Stomach smooth muscle (tissue), 2 donors: ENCODE measurements around the gene PHOSPHO1.

Source experiments
- H3K27ac ChIP-seq: one replicate; pipeline ENCODE4 v1.7.0; 2013; ENCODE audit warnings: mild to moderate bottlenecking, low read length, inconsistent platforms
- H3K27me3 ChIP-seq, 2 donors: one replicate each; pipeline ENCODE4 v1.7.0; 2013; ENCODE audit warnings: low read length in 2 of 2; ENCODE audit not compliant: insufficient read depth in 2 of 2, control insufficient read depth in 1 of 2
- H3K36me3 ChIP-seq, 2 donors: one replicate each; pipeline ENCODE4 v1.7.0; 2013; ENCODE audit warnings: low read length in 2 of 2; ENCODE audit not compliant: control insufficient read depth in 2 of 2, insufficient read depth in 2 of 2
- H3K4me1 ChIP-seq: one replicate; pipeline ENCODE4 v1.7.0; 2013; ENCODE audit warnings: low read length; ENCODE audit not compliant: control insufficient read depth, insufficient read depth
- H3K4me3 ChIP-seq, 2 donors: one replicate each; pipeline ENCODE4 v1.7.0; 2013; ENCODE audit warnings: low read length in 2 of 2
- H3K9ac ChIP-seq, 2 donors: one replicate each; pipeline ENCODE4 v1.7.0; 2013; ENCODE audit warnings: low read length in 2 of 2, mild to moderate bottlenecking in 1 of 2
- H3K9me3 ChIP-seq, 2 donors: one replicate each; pipeline ENCODE4 v1.7.0; 2013; ENCODE audit warnings: low read length in 2 of 2; ENCODE audit not compliant: control insufficient read depth in 2 of 2
- donor health status: healthy.
- donor health status: Pancreatic carcinoma.

Gene PHOSPHO1

GRCh38 chr17:49204516-49204915 lies 26.1 kb downstream of the PHOSPHO1 start:
- Histone ChIP-seq H3K27ac (no peak overlapping the region), H3K4me3 (no peak overlapping the region), H3K4me1 (no peaks in the 10 kb centered on the region), H3K27me3 (peaks cover 5 to 6% of the 10 kb centered on the region in 2 donors), H3K9me3 (no peaks in the 10 kb centered on the region), H3K9ac (no peak overlapping the region), H3K36me3 (no peaks in the 10 kb centered on the region)

GRCh38 chr17:49203796-49204195 lies 26.8 kb downstream of the PHOSPHO1 start:
- H3K36me3 ChIP-seq = no peaks in the 10 kb centered on the region
- no peak overlapping the region for H3K27ac ChIP-seq
- no peaks in the 10 kb centered on the region for H3K4me1 ChIP-seq
- no peak overlapping the region for H3K4me3 ChIP-seq
- H3K9me3 ChIP-seq = no peaks in the 10 kb centered on the region
- H3K9ac ChIP-seq = no peak overlapping the region
- H3K27me3 ChIP-seq = peaks cover 2 to 3% of the 10 kb centered on the region in 2 donors

- H3K9ac ChIP-seq = no peak overlapping the region
- no peaks in the 10 kb centered on the region for H3K9me3 ChIP-seq
- no peak overlapping the region for H3K4me3 ChIP-seq
- H3K27me3 ChIP-seq = no peaks in the 10 kb centered on the region
- H3K36me3 ChIP-seq = no peaks in the 10 kb centered on the region
- no peaks in the 10 kb centered on the region for H3K4me1 ChIP-seq
- H3K27ac ChIP-seq = no peak overlapping the region
Measured at GRCh38 chr17:49201481-49201927, 29.1 kb downstream of the PHOSPHO1 start.

- Histone ChIP-seq H3K27me3 (no peaks in the 10 kb centered on the region), H3K36me3 (no peaks in the 10 kb centered on the region), H3K27ac (no peak overlapping the region), H3K4me3 (no peak overlapping the region), H3K9ac (no peak overlapping the region), H3K4me1 (no peaks in the 10 kb centered on the region), H3K9me3 (no peaks in the 10 kb centered on the region)
Measured at GRCh38 chr17:49200423-49201083, 30.0 kb downstream of the PHOSPHO1 start.

GRCh38 chr17:49198211-49198610 lies 32.4 kb downstream of the PHOSPHO1 start:
- H3K27ac ChIP-seq = no peak overlapping the region
- no peak overlapping the region for H3K9ac ChIP-seq
- no peak overlapping the region for H3K4me3 ChIP-seq
- no peaks in the 10 kb centered on the region for H3K27me3 ChIP-seq
- no peaks in the 10 kb centered on the region for H3K36me3 ChIP-seq
- no peaks in the 10 kb centered on the region for H3K9me3 ChIP-seq
- H3K4me1 ChIP-seq = peaks cover 3% of the 10 kb centered on the region

- Histone ChIP-seq H3K36me3 (no peaks in the 10 kb centered on the region), H3K27me3 (no peaks in the 10 kb centered on the region), H3K4me3 (no peak overlapping the region), H3K9me3 (no peaks in the 10 kb centered on the region), H3K27ac (no peak overlapping the region), H3K4me1 (peaks cover 3% of the 10 kb centered on the region), H3K9ac (no peak overlapping the region)
Measured at GRCh38 chr17:49197346-49197998, 33.1 kb downstream of the PHOSPHO1 start.

- no peaks in the 10 kb centered on the region for H3K36me3 ChIP-seq
- H3K9me3 ChIP-seq = no peaks in the 10 kb centered on the region
- no peak overlapping the region for H3K9ac ChIP-seq
- H3K4me3 ChIP-seq = no peak overlapping the region
- H3K4me1 ChIP-seq = peaks cover 10% of the 10 kb centered on the region
- no peak overlapping the region for H3K27ac ChIP-seq
- H3K27me3 ChIP-seq = no peaks in the 10 kb centered on the region
Measured at GRCh38 chr17:49196520-49196919, 34.1 kb downstream of the PHOSPHO1 start.

GRCh38 chr17:49195751-49196150 lies 34.8 kb downstream of the PHOSPHO1 start:
- no peak overlapping the region for H3K4me3 ChIP-seq
- no peak overlapping the region for H3K27ac ChIP-seq
- H3K9ac ChIP-seq = no peak overlapping the region
- H3K27me3 ChIP-seq = no peaks in the 10 kb centered on the region
- H3K36me3 ChIP-seq = no peaks in the 10 kb centered on the region
- no peaks in the 10 kb centered on the region for H3K9me3 ChIP-seq
- peaks cover 12% of the 10 kb centered on the region for H3K4me1 ChIP-seq

- H3K27me3 ChIP-seq = no peaks in the 10 kb centered on the region
- H3K9ac ChIP-seq = no peak overlapping the region
- H3K9me3 ChIP-seq = no peaks in the 10 kb centered on the region
- H3K4me1 ChIP-seq = peaks cover 12% of the 10 kb centered on the region
- no peaks in the 10 kb centered on the region for H3K36me3 ChIP-seq
- H3K27ac ChIP-seq = peak overlapping the region; percentile 98
- peak overlapping the region in 1 of 2 donors; percentile 93 for H3K4me3 ChIP-seq
Measured at GRCh38 chr17:49194297-49194607, 36.3 kb downstream of the PHOSPHO1 start.

GRCh38 chr17:49193513-49194296 lies 36.9 kb downstream of the PHOSPHO1 start:
- H3K9ac ChIP-seq = peak overlapping the region; percentile 66 to 82
- no peaks in the 10 kb centered on the region for H3K27me3 ChIP-seq
- H3K4me1 ChIP-seq = peaks cover 12% of the 10 kb centered on the region
- peak overlapping the region; percentile 98 for H3K27ac ChIP-seq
- H3K4me3 ChIP-seq = peak overlapping the region; percentile 93 to 94
- H3K9me3 ChIP-seq = no peaks in the 10 kb centered on the region
- no peaks in the 10 kb centered on the region for H3K36me3 ChIP-seq
